Activated CD4-positive, alpha-beta T cell treated with anti-CD3 and anti-CD28 coated beads, Interleukin-2, amount 10 ng/mL, durations not matched to agents 24 days and 14 days (primary cell): Measurements from ENCODE around the gene PWWP2B. TPM values are rescaled to one million over a fixed set of nuclear protein-coding genes. Genes with fewer than 3 reads are reported as not detected.
"Not testable (repeated sequence)": the region's sequence is repeated elsewhere in the genome, so short reads cannot be mapped to it uniquely, and the experiment has no call there.

Source experiments
- DNase-seq: peaks from one replicate; pipeline ENCODE4 v3.0.0; 2022
- H3K27ac Mint-ChIP-seq: one replicate; pipeline ENCODE4 v1.8.0; 2022; ENCODE audit warnings: mild to moderate bottlenecking, mixed read lengths
- H3K27me3 Mint-ChIP-seq: one replicate; pipeline ENCODE4 v1.8.0; 2022; ENCODE audit warnings: mixed read lengths
- H3K36me3 Mint-ChIP-seq: one replicate; pipeline ENCODE4 v1.8.0; 2022; ENCODE audit warnings: low read depth, mild to moderate bottlenecking, mixed read lengths
- H3K4me1 Mint-ChIP-seq: one replicate; pipeline ENCODE4 v1.8.0; 2021; ENCODE audit warnings: mixed read lengths
- H3K4me3 Mint-ChIP-seq: one replicate; pipeline ENCODE4 v1.8.0; 2022; ENCODE audit warnings: mild to moderate bottlenecking, moderate library complexity, mixed read lengths
- H3K9me3 Mint-ChIP-seq: one replicate; pipeline ENCODE4 v1.8.0; 2021; ENCODE audit warnings: mixed read lengths
- intact Hi-C: fragments of 100-400 bp; cut with micrococcal nuclease; formaldehyde crosslinking; loops from one replicate; pipeline ENCODE4 v1.15.1; 2023
- total RNA-seq: library from RNA; stranded (reverse); gene quantifications from 2 replicates; pipeline ENCODE4 v1.2.3, GENCODE V29; 2022

Gene PWWP2B
- total RNA-seq, 1 donor from 2014 or later: 4.9 TPM

GRCh38 chr10:132433671-132434340 is 36.8 kb downstream of the PWWP2B start:
- Mint-ChIP-seq H3K36me3 (no peaks in the 10 kb centered on the region), H3K4me3 (no peak overlapping the region), H3K4me1 (peaks cover 4% of the 10 kb centered on the region), H3K27ac (peak overlapping the region; percentile 49), H3K9me3 (no peaks in the 10 kb centered on the region), H3K27me3 (no peaks in the 10 kb centered on the region)
- no peak for DNase-seq
- intact Hi-C loops: loop anchor here (1.0 kb wide), 1 partner anchor 9 kb away; no protein-coding TSS in a partner anchor

GRCh38 chr10:132434405-132435005 is 37.5 kb downstream of the PWWP2B start:
- Mint-ChIP-seq H3K27me3 (no peaks in the 10 kb centered on the region), H3K4me1 (peaks cover 4% of the 10 kb centered on the region), H3K4me3 (peak overlapping the region; percentile 40), H3K27ac (peak overlapping the region; percentile 49), H3K36me3 (no peaks in the 10 kb centered on the region), H3K9me3 (no peaks in the 10 kb centered on the region)
- intact Hi-C loops: loop anchor here (1.0 kb wide), 1 partner anchor 9 kb away; no protein-coding TSS in a partner anchor
- peak; percentile 87 for DNase-seq

GRCh38 chr10:132435320-132435719 is 38.3 kb downstream of the PWWP2B start:
- H3K36me3 Mint-ChIP-seq, H3K4me3 Mint-ChIP-seq, intact Hi-C loops, H3K27ac Mint-ChIP-seq, H3K4me1 Mint-ChIP-seq, H3K27me3 Mint-ChIP-seq, H3K9me3 Mint-ChIP-seq, DNase-seq: not testable (repeated sequence)

GRCh38 chr10:132436096-132436495 is 39.1 kb downstream of the PWWP2B start:
- H3K9me3 Mint-ChIP-seq, H3K4me1 Mint-ChIP-seq, H3K27me3 Mint-ChIP-seq, H3K4me3 Mint-ChIP-seq, DNase-seq, intact Hi-C loops, H3K27ac Mint-ChIP-seq, H3K36me3 Mint-ChIP-seq: not testable (repeated sequence)

- Mint-ChIP-seq H3K4me1 (peaks cover 6% of the 10 kb centered on the region), H3K27ac (no peak overlapping the region), H3K4me3 (no peak overlapping the region), H3K9me3 (no peaks in the 10 kb centered on the region), H3K27me3 (no peaks in the 10 kb centered on the region), H3K36me3 (no peaks in the 10 kb centered on the region)
- intact Hi-C loops: no loop called here
- no peak for DNase-seq
Measured at GRCh38 chr10:132436861-132437410, 39.9 kb downstream of the PWWP2B start.

- no peak for DNase-seq
- H3K27ac Mint-ChIP-seq: no peak overlapping the region
- H3K4me3 Mint-ChIP-seq: no peak overlapping the region
- H3K9me3 Mint-ChIP-seq: no peaks in the 10 kb centered on the region
- H3K36me3 Mint-ChIP-seq: no peaks in the 10 kb centered on the region
- intact Hi-C loops: no loop called here
- H3K27me3 Mint-ChIP-seq: no peaks in the 10 kb centered on the region
- H3K4me1 Mint-ChIP-seq: peaks cover 9% of the 10 kb centered on the region
Measured at GRCh38 chr10:132437541-132437950, 40.5 kb downstream of the PWWP2B start.

GRCh38 chr10:132438091-132439024 is 41.4 kb downstream of the PWWP2B start:
- Mint-ChIP-seq H3K36me3 (no peaks in the 10 kb centered on the region), H3K4me3 (no peak overlapping the region), H3K9me3 (no peaks in the 10 kb centered on the region), H3K4me1 (peaks cover 9% of the 10 kb centered on the region), H3K27ac (no peak overlapping the region), H3K27me3 (no peaks in the 10 kb centered on the region)
- DNase-seq: no peak
- intact Hi-C loops: no loop called here

- Mint-ChIP-seq H3K4me3 (no peak overlapping the region), H3K4me1 (peaks cover 9% of the 10 kb centered on the region), H3K27ac (no peak overlapping the region), H3K27me3 (no peaks in the 10 kb centered on the region), H3K9me3 (no peaks in the 10 kb centered on the region), H3K36me3 (no peaks in the 10 kb centered on the region)
- no peak for DNase-seq
- intact Hi-C loops: no loop called here
Measured at GRCh38 chr10:132439025-132439388, 42.0 kb downstream of the PWWP2B start.

GRCh38 chr10:132439424-132440163 is 42.6 kb downstream of the PWWP2B start:
- peak overlapping the region; percentile 51 for H3K27ac Mint-ChIP-seq
- H3K4me3 Mint-ChIP-seq: no peak overlapping the region
- H3K27me3 Mint-ChIP-seq: no peaks in the 10 kb centered on the region
- H3K4me1 Mint-ChIP-seq: peaks cover 7% of the 10 kb centered on the region
- DNase-seq: no peak
- intact Hi-C loops: loop anchor here (10.0 kb wide), 2 partner anchors 255 to 535 kb away; partner anchors contain the start of genes DPYSL4 and PPP2R2D
- no peaks in the 10 kb centered on the region for H3K9me3 Mint-ChIP-seq
- H3K36me3 Mint-ChIP-seq: no peaks in the 10 kb centered on the region

GRCh38 chr10:132440791-132441565 is 44.0 kb downstream of the PWWP2B start:
- Mint-ChIP-seq H3K4me1 (peaks cover 13% of the 10 kb centered on the region), H3K9me3 (no peaks in the 10 kb centered on the region), H3K27ac (peak overlapping the region; percentile 20), H3K4me3 (no peak overlapping the region), H3K27me3 (no peaks in the 10 kb centered on the region), H3K36me3 (no peaks in the 10 kb centered on the region)
- intact Hi-C loops: loop anchor here (10.0 kb wide), 2 partner anchors 256 to 536 kb away; partner anchors contain the start of genes DPYSL4 and PPP2R2D
- no peak for DNase-seq

- Mint-ChIP-seq H3K27ac (peak overlapping the region; percentile 64), H3K9me3 (no peaks in the 10 kb centered on the region), H3K36me3 (no peaks in the 10 kb centered on the region), H3K27me3 (no peaks in the 10 kb centered on the region), H3K4me1 (peaks cover 19% of the 10 kb centered on the region), H3K4me3 (no peak overlapping the region)
- intact Hi-C loops: loop anchor here (10.0 kb wide), 2 partner anchors 257 to 537 kb away; partner anchors contain the start of genes DPYSL4 and PPP2R2D
- DNase-seq: no peak
Measured at GRCh38 chr10:132441818-132442524, 45.0 kb downstream of the PWWP2B start.

GRCh38 chr10:132442636-132443035 is 45.6 kb downstream of the PWWP2B start:
- Mint-ChIP-seq H3K27me3 (no peaks in the 10 kb centered on the region), H3K27ac (no peak overlapping the region), H3K9me3 (no peaks in the 10 kb centered on the region), H3K36me3 (no peaks in the 10 kb centered on the region), H3K4me3 (no peak overlapping the region), H3K4me1 (peaks cover 23% of the 10 kb centered on the region)
- intact Hi-C loops: loop anchor here (1.0 to 10.0 kb wide), 3 partner anchors 8 to 538 kb away; partner anchors contain the start of genes DPYSL4 and PPP2R2D
- DNase-seq: no peak
